HFFc6 (cell line): Measurements from ENCODE around the gene CELF1. TPM values are rescaled to one million over a fixed set of nuclear protein-coding genes. Genes with fewer than 3 reads are reported as not detected.

Experiments
- DNase-seq: peaks from one replicate; pipeline ENCODE4 v3.0.0-alpha.2; 2018
- H3K27ac Mint-ChIP-seq: 2 replicates; pipeline ENCODE4 v1.8.0; 2020; ENCODE audit warnings: mild to moderate bottlenecking, mixed read lengths
- H3K27me3 Mint-ChIP-seq: 2 replicates; pipeline ENCODE4 v1.8.0; 2021; ENCODE audit warnings: mild to moderate bottlenecking, moderate library complexity, mixed read lengths; ENCODE audit not compliant: insufficient read depth
- H3K36me3 Mint-ChIP-seq: 2 replicates; pipeline ENCODE4 v1.8.0; 2021; ENCODE audit warnings: low read depth, mixed read lengths
- H3K4me1 Mint-ChIP-seq: 2 replicates; pipeline ENCODE4 v1.8.0; 2020; ENCODE audit warnings: low read depth, mixed read lengths
- H3K4me3 Mint-ChIP-seq: 2 replicates; pipeline ENCODE4 v1.8.0; 2020; ENCODE audit warnings: mild to moderate bottlenecking, moderate library complexity, mixed read lengths
- H3K9me3 Mint-ChIP-seq: 2 replicates; pipeline ENCODE4 v1.8.0; 2020; ENCODE audit warnings: mild to moderate bottlenecking, mixed read lengths
- total RNA-seq, 6 experiments: library from RNA; stranded (reverse); fragmentation: NEBNext Ultra II Directional; extraction: Animal tissue kit (Norgen Biotek cat#: 25700); gene quantifications; 2 replicates in 1 of 6; 3 replicates in 5 of 6; pipeline ENCODE4 v1.2.3, GENCODE V29; 2021
- TF ChIP-seq, protein P1 (sequence below): fragments of 200-600 bp; sonication (generic); IDR thresholded peaks from 2 replicates; pipeline ENCODE4 v1.5.0; 2021; ENCODE audit warnings: antibody characterized with exemption, mild to moderate bottlenecking

The CELF1 gene
- total RNA-seq, 6 experiments from 2014 or later = 103 to 131 (median 120) TPM

DNA sequence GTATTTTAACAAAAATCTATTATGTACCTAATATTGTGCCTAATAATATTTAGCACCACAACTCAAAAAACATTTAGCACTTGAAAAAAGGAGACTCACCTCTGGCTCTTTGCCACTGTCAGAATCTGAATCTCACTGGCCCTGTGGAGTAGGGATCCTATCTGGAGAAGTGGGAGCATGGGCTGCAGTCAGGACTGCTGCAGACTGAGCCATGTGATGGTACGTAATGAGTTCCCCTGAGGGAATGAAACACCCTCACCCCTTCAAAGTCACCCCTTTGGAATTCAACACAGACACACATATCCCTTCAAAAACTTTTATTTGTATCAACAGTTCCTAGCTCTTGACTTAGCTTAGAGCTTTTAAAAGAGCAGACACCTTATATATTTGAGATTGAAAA lies 19.0 kb upstream of the CELF1 start:
- H3K27me3 Mint-ChIP-seq = no peaks in the 10 kb centered on the region
- H3K4me1 Mint-ChIP-seq = peaks cover 36% of the 10 kb centered on the region
- peak; percentile 77 for DNase-seq
- H3K4me3 Mint-ChIP-seq = peak overlapping the region; percentile 52
- no peaks in the 10 kb centered on the region for H3K9me3 Mint-ChIP-seq
- peaks cover 12% of the 10 kb centered on the region; the same call in 1 of the 2 replicates for H3K36me3 Mint-ChIP-seq
- H3K27ac Mint-ChIP-seq = peak overlapping the region; percentile 79
- TF ChIP-seq, protein P1, sequence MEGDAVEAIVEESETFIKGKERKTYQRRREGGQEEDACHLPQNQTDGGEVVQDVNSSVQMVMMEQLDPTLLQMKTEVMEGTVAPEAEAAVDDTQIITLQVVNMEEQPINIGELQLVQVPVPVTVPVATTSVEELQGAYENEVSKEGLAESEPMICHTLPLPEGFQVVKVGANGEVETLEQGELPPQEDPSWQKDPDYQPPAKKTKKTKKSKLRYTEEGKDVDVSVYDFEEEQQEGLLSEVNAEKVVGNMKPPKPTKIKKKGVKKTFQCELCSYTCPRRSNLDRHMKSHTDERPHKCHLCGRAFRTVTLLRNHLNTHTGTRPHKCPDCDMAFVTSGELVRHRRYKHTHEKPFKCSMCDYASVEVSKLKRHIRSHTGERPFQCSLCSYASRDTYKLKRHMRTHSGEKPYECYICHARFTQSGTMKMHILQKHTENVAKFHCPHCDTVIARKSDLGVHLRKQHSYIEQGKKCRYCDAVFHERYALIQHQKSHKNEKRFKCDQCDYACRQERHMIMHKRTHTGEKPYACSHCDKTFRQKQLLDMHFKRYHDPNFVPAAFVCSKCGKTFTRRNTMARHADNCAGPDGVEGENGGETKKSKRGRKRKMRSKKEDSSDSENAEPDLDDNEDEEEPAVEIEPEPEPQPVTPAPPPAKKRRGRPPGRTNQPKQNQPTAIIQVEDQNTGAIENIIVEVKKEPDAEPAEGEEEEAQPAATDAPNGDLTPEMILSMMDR = no peak

DNA sequence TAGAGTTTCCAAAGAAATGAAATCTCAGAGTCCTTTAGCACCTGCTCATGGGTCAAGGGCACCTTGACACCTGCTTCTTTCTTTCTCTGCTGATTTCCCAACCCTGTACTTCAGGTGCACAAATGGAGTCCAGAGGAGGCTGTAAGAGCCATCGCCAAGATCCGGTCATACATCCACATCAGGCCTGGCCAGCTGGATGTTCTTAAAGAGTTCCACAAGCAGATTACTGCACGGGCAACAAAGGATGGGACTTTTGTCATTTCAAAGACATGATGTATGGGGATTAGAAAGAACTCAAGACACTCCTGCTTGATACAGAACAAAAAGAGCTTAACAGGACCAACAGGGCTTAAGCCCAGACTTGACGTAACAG lies 18.4 kb upstream of the CELF1 start:
- peaks cover 39% of the 10 kb centered on the region for H3K4me1 Mint-ChIP-seq
- H3K4me3 Mint-ChIP-seq = no peak overlapping the region
- H3K9me3 Mint-ChIP-seq = no peaks in the 10 kb centered on the region
- H3K27ac Mint-ChIP-seq = peak overlapping the region; percentile 79
- peaks cover 17% of the 10 kb centered on the region; the same call in 1 of the 2 replicates for H3K36me3 Mint-ChIP-seq
- no peaks in the 10 kb centered on the region for H3K27me3 Mint-ChIP-seq
- TF ChIP-seq, protein P1 = no peak
- no peak for DNase-seq

DNA sequence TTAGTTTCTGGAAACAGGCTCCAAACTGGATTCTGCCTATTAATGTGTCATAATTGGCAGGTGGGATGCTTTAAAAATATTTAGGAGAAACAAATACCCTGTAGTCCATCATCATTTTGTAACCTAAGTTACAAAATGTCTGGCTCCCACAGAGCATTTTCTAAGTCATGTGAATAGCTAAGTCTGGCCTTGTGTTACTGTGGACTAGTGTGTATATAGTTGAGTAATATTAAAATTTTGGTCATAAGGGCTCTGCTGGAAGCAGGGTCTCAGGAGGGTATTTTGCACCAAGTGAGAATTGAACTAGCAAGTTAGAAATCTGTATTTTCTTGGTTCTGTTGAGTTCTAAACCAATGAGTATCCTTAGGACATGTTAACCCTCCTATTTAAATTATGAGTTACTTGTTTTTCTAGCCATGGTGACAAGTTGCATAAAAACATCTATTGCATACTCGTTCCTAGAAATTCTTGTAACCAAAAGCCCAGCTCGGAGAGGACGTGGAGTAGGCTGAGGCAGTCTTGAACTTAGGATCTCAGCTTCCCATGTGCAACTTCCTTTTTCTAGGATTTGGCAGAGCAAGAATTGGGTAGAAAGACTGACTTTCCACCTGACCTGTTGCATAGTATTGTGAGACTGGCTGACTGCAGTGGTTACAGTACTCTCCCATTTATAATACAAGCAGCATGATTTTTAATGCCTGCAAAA lies 17.9 kb upstream of the CELF1 start:
- Mint-ChIP-seq H3K27ac (peak overlapping the region; percentile 79; the same call in 1 of the 2 replicates), H3K4me3 (no peak overlapping the region), H3K36me3 (peaks cover 17% of the 10 kb centered on the region; the same call in 1 of the 2 replicates), H3K4me1 (peaks cover 41% of the 10 kb centered on the region), H3K27me3 (no peaks in the 10 kb centered on the region), H3K9me3 (no peaks in the 10 kb centered on the region)
- no peak for DNase-seq
- TF ChIP-seq, protein P1 = no peak

DNA sequence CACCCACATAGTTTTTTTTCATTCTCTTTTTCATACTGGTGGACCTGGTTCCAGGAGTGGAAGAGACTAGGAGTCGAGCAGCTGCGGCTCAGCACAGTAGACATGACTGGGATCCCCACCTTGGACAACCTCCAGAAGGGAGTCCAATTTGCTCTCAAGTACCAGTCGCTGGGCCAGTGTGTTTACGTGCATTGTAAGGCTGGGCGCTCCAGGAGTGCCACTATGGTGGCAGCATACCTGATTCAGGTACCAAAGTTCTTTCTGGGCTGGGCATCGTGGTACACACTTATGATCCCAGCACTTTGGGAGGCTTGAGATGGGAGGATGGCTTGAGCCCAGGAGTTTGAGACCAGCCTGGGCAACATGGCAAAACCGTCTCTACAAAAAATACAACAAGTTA lies 16.7 kb upstream of the CELF1 start:
- Mint-ChIP-seq H3K27ac (no peak overlapping the region), H3K9me3 (no peaks in the 10 kb centered on the region), H3K27me3 (no peaks in the 10 kb centered on the region), H3K4me1 (peaks cover 41% of the 10 kb centered on the region), H3K4me3 (no peak overlapping the region), H3K36me3 (peaks cover 17% of the 10 kb centered on the region; the same call in 1 of the 2 replicates)
- TF ChIP-seq, protein P1 = no peak
- DNase-seq = no peak

DNA sequence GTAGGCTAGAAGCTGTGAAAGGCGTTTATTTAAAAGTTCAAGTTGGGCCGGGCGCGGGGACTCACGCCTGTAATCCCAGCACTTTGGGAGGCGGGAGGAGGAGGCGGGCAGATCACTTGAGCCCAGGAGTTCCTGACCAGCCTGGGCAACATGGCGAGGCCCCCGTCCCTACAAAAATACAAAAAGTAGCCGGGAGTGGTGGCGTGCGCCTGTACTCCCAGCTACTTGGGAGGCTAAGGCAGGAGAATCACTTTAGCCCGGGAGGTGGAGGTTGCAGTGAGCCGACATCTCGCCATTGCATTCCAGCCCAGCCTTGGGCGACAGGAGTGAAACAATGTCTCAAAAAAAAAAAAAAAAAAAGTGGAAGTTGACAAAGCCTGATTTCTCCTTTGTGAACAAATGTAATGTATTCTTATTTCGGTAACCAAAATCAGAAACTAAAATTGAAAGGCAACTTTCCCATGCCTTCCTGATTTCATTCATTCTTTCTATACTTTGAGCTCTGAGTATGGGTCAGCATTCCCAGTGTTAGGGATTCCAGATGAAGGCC lies 13.3 kb upstream of the CELF1 start:
- Mint-ChIP-seq H3K27me3 (no peaks in the 10 kb centered on the region; the same call in 1 of the 2 replicates), H3K36me3 (peaks cover 6% of the 10 kb centered on the region; the same call in 1 of the 2 replicates), H3K27ac (peak overlapping the region; percentile 52), H3K9me3 (no peaks in the 10 kb centered on the region), H3K4me3 (peak overlapping the region; percentile 87), H3K4me1 (peaks cover 14% of the 10 kb centered on the region)
- DNase-seq = no peak
- TF ChIP-seq, protein P1 = no peak
